ENCODE measurements around the gene CCM2. TPM values are rescaled to one million over a fixed set of nuclear protein-coding genes. Genes with fewer than 3 reads are reported as not detected.
A peak's percentile ranks its signal among the peaks of the same experiment; 100 is the strongest.

The CCM2 gene
- total and polyA plus RNA-seq, 9 donors = 16.2 to 34.6 (median 23.1) TPM

DNA sequence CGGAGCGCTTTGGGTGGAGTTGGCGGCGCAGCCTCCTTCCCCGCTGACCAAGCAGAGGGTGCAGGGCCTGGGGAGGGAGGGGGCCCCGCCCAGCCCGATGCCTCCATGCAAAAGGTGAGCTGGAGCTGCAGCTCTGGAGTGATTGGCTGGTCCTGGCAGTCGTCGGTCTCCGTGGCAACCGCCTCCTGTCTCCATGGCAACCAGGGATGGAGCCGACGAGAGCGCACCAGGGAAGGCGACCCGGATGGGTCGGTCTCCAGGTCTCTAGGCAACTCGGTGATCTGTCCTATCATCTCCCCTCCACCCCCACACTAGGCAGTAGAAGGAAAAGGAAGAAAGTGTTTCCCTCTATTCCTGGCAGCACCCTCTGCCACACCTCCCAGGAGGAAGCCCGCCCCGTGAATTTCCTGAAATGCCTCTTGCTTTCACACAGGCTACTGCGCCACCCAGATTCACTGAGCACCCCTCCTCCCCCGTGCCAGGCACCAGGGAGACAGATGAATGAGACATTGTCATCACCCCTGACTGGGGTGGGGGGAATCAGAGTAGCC, 89.4 kb downstream of the CCM2 start:
- 3 to 4% (median 4%) methylated on average over 20 to 22 of the region's 22 CpGs for WGBS, 3 donors

DNA sequence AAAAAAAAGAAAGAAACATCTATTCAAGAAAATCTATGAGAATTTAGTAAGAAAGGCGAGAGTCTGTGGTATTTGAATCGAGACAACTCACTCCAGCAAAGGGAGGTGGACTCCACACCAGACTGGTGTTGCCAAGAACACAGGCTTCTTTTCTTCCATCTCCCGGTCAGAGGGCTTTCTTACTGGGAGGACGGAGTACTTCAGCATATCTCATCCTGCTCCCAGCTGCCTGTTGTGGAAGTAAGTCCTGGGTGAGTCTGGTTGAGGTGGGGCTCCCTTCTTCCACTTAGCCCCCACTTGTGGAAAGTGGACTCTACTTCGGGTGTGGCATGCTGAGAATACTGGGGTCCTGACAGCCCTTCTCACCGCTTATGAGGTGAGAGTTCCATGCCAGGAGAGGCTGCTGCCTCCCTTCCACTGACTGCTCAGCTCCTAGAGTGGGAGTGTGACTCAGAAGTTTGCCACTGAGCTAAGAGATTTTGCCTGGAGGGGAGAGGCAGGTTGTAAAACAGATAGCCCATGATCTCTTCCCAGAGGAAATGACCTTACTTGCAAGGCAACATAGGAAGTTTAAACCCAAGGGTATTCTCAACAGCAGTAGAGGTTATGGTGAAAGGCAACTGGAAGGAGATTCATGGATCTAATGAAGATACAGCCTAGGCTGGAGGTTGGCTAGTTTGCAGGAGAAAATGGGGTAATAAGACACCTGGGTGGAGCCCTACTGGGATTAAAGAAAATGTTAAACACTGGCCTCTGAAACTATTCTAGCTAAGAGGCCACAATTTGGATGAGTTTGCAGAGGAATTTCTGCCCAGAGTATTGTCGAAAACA, 92.3 kb downstream of the CCM2 start:
- Histone ChIP-seq H3K4me3 (no peak overlapping the region), H3K4me1 (ENCODE audit: insufficient read depth) (peaks cover 6% of the 10 kb centered on the region), H3K36me3 (no peaks in the 10 kb centered on the region), H3K9me3 (no peaks in the 10 kb centered on the region), H3K27ac (no peak overlapping the region), H3K27me3 (no peaks in the 10 kb centered on the region)
- TF ChIP-seq, protein P1, sequence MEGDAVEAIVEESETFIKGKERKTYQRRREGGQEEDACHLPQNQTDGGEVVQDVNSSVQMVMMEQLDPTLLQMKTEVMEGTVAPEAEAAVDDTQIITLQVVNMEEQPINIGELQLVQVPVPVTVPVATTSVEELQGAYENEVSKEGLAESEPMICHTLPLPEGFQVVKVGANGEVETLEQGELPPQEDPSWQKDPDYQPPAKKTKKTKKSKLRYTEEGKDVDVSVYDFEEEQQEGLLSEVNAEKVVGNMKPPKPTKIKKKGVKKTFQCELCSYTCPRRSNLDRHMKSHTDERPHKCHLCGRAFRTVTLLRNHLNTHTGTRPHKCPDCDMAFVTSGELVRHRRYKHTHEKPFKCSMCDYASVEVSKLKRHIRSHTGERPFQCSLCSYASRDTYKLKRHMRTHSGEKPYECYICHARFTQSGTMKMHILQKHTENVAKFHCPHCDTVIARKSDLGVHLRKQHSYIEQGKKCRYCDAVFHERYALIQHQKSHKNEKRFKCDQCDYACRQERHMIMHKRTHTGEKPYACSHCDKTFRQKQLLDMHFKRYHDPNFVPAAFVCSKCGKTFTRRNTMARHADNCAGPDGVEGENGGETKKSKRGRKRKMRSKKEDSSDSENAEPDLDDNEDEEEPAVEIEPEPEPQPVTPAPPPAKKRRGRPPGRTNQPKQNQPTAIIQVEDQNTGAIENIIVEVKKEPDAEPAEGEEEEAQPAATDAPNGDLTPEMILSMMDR (IDR thresholded peaks at IDR 0.05) = no peak
- 44 to 56% (median 55%) methylated on average over 7 of the region's 7 CpGs for WGBS, 3 donors
- intact Hi-C loops (cut with DNase I) = no loop called here
- no peak for DNase-seq

More for the DNA sequence above, 89.4 kb downstream of the CCM2 start:
- Histone ChIP-seq H3K27me3 (no peaks in the 10 kb centered on the region), H3K36me3 (no peaks in the 10 kb centered on the region), H3K4me3 (peak overlapping the region; percentile 51), H3K4me1 (ENCODE audit: insufficient read depth) (peaks cover 6% of the 10 kb centered on the region), H3K27ac (peak overlapping the region in 1 of 2 donors; percentile 88), H3K9me3 (no peaks in the 10 kb centered on the region)
- TF ChIP-seq, protein P1 (IDR thresholded peaks at IDR 0.05) = no peak
- TF ChIP-seq POLR2A (IDR thresholded peaks at IDR 0.05) = no peak
- TF ChIP-seq EP300 (IDR thresholded peaks at IDR 0.05) = no peak
- intact Hi-C loops (cut with DNase I) = no loop called here
- DNase-seq = peak; percentile 67 to 79 (median 78)

DNA sequence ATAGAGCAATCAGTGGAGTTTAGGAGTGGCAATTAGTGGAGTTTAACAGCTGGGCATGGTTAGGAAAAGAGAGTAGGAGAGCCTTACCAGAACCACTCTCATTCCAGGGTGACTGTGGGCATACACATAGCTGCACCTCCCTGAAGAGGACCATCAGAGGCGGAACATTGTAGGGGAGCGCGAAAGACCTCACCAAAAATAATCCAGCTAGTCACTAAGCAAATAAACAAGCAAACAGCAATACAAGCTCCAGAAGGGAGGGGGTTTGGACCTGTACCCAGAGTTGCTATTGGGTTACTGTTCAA, 92.9 kb downstream of the CCM2 start:
- DNase-seq = peak in 1 of 5 donors; percentile 1
- WGBS, 3 donors = 66 to 80% (median 79%) methylated on average over 3 of the region's 3 CpGs
- TF ChIP-seq, protein P1 (IDR thresholded peaks at IDR 0.05) = no peak
- TF ChIP-seq POLR2A (IDR thresholded peaks at IDR 0.05) (no peak), EP300 (IDR thresholded peaks at IDR 0.05) (no peak)
- H3K9me3 ChIP-seq = no peaks in the 10 kb centered on the region
- intact Hi-C loops (cut with DNase I) = no loop called here
- no peaks in the 10 kb centered on the region for H3K36me3 ChIP-seq
- no peak overlapping the region for H3K27ac ChIP-seq
- H3K4me3 ChIP-seq = no peak overlapping the region
- no peaks in the 10 kb centered on the region for H3K27me3 ChIP-seq
- peaks cover 3% of the 10 kb centered on the region for H3K4me1 ChIP-seq (ENCODE audit: insufficient read depth)

DNA sequence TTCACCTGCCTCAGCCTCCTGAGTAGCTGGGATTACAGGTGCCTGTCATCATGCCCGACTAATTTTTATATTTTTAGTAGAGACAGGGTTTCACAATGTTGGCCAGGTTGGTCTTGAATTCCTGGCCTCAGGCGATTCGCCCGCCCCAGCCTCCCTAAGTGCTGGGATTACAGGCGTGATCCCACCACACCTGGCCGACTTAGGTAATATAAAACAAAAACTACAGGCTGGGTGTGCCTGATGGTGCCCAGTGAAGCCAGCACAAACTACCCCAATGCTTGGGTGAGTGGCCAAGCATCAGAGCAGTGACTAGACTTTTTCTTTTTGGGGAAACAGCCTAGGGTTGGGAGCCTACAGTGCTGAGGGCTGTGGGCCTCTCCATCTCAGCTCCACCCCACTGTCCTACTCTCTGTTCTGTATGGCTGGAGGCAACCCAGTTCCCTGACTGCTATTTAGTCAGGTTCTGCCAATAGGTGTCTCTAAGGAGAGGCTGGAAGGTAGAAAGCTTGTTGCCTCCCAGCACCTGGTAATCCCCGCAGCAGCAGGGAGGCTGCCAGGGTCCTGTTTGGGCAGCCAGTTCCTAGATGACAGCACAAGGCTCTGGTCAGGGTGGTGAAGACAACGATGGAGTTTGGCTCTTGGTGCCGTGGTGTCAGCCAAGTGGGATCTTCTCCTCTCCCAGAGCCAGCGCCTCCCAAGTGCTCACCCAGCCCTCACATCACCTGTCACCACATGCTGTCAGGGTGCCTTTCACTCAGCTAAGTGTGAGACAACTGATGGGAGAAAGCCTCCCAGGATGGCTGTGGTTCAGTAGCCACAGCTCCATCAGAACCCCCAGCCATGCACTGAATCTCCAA, 99.2 kb downstream of the CCM2 start:
- WGBS, 3 donors = 73 to 80% (median 78%) methylated on average over 10 of the region's 10 CpGs
- no peaks in the 10 kb centered on the region for H3K27me3 ChIP-seq
- DNase-seq = no peak
- no peaks in the 10 kb centered on the region for H3K4me1 ChIP-seq (ENCODE audit: insufficient read depth)
- TF ChIP-seq POLR2A (IDR thresholded peaks at IDR 0.05) = no peak
- TF ChIP-seq, protein P1 (IDR thresholded peaks at IDR 0.05) = no peak
- no peak for TF ChIP-seq EP300 (IDR thresholded peaks at IDR 0.05)
- H3K27ac ChIP-seq = no peak overlapping the region
- H3K36me3 ChIP-seq = no peaks in the 10 kb centered on the region
- intact Hi-C loops (cut with DNase I) = no loop called here
- no peaks in the 10 kb centered on the region for H3K9me3 ChIP-seq
- no peak overlapping the region for H3K4me3 ChIP-seq

Measured in ovary (tissue), 9 donors.